HCT116 (cell line): ENCODE data around the gene MAP2K6.

ENCODE experiments used
- CBX3 ChIP-seq: IDR thresholded peaks from 2 replicates; pipeline ENCODE4 v1.6.1; 2012; ENCODE audit warnings: low read depth
- EGR1 ChIP-seq: IDR thresholded peaks from 2 replicates; pipeline ENCODE4 v1.6.1; 2012; ENCODE audit warnings: low read depth
- EZH2 ChIP-seq: fragments of 200-600 bp; sonication (generic); IDR thresholded peaks from 2 replicates; pipeline ENCODE4 v1.6.1; 2017; ENCODE audit warnings: antibody characterized with exemption, mixed run types
- EZH2phosphoT487 ChIP-seq: fragments of 200-600 bp; IDR thresholded peaks from 2 replicates; pipeline ENCODE4 v1.6.1; 2018; ENCODE audit warnings: antibody characterized with exemption, borderline replicate concordance
- POLR2A ChIP-seq: IDR thresholded peaks from 2 replicates; pipeline ENCODE4 v1.7.0; 2011; ENCODE audit warnings: borderline replicate concordance; ENCODE audit not compliant: insufficient read depth, insufficient read length; ENCODE audit errors: extremely low read depth
- POLR2AphosphoS5 ChIP-seq: IDR thresholded peaks from 2 replicates; pipeline ENCODE4 v1.6.1; 2011; ENCODE audit warnings: mild to moderate bottlenecking, low read depth, low read length, moderate library complexity
- RAD21 ChIP-seq: IDR thresholded peaks from 2 replicates; pipeline ENCODE4 v1.6.1; 2012; ENCODE audit warnings: low read depth, mild to moderate bottlenecking
- YY1 ChIP-seq: IDR thresholded peaks from 2 replicates; pipeline ENCODE4 v1.6.1; 2011; ENCODE audit warnings: low read length, low read depth, moderate library complexity, mild to moderate bottlenecking; ENCODE audit not compliant: insufficient replicate concordance; ENCODE audit errors: extremely low read depth
- ZBTB33 ChIP-seq: IDR thresholded peaks from 2 replicates; pipeline ENCODE4 v1.6.1; 2011; ENCODE audit warnings: mild to moderate bottlenecking, low read length, moderate library complexity; ENCODE audit not compliant: insufficient replicate concordance; ENCODE audit errors: extremely low read depth
- ZFX ChIP-seq: fragments of 450-650 bp; IDR thresholded peaks from 2 replicates; pipeline ENCODE4 v1.6.1; 2017
- ZNF274 ChIP-seq: fragments of 200-500 bp; sonication (Bioruptor generic); IDR thresholded peaks from 2 replicates; pipeline ENCODE4 v1.6.1; 2014; ENCODE audit warnings: mild to moderate bottlenecking, low read depth, low read length, inconsistent platforms
- TF ChIP-seq, protein P1 (sequence below): IDR thresholded peaks from 2 replicates; pipeline ENCODE4 v1.6.1; 2012; ENCODE audit warnings: low read depth
- TF ChIP-seq, protein P2 (sequence below), 3 experiments: fragments of 200-600 bp in 1 of 3; sonication (generic) in 1 of 3; IDR thresholded peaks in 2 of 3; conservative IDR thresholded peaks in 1 of 3; 2 replicates each; pipeline ENCODE4 v1.5.1; 2012 to 2017; ENCODE audit warnings: low read depth in 2 of 3, low read length in 2 of 3, antibody characterized with exemption in 1 of 3, borderline replicate concordance in 1 of 3, control low read depth in 1 of 3, mild to moderate bottlenecking in 1 of 3, mixed read lengths in 1 of 3, mixed run types in 1 of 3, moderate library complexity in 1 of 3; ENCODE audit not compliant: insufficient read depth in 1 of 3

- no peak for TF ChIP-seq EZH2phosphoT487
- TF ChIP-seq, protein P1, sequence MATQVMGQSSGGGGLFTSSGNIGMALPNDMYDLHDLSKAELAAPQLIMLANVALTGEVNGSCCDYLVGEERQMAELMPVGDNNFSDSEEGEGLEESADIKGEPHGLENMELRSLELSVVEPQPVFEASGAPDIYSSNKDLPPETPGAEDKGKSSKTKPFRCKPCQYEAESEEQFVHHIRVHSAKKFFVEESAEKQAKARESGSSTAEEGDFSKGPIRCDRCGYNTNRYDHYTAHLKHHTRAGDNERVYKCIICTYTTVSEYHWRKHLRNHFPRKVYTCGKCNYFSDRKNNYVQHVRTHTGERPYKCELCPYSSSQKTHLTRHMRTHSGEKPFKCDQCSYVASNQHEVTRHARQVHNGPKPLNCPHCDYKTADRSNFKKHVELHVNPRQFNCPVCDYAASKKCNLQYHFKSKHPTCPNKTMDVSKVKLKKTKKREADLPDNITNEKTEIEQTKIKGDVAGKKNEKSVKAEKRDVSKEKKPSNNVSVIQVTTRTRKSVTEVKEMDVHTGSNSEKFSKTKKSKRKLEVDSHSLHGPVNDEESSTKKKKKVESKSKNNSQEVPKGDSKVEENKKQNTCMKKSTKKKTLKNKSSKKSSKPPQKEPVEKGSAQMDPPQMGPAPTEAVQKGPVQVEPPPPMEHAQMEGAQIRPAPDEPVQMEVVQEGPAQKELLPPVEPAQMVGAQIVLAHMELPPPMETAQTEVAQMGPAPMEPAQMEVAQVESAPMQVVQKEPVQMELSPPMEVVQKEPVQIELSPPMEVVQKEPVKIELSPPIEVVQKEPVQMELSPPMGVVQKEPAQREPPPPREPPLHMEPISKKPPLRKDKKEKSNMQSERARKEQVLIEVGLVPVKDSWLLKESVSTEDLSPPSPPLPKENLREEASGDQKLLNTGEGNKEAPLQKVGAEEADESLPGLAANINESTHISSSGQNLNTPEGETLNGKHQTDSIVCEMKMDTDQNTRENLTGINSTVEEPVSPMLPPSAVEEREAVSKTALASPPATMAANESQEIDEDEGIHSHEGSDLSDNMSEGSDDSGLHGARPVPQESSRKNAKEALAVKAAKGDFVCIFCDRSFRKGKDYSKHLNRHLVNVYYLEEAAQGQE = no peak
- TF ChIP-seq POLR2A = no peak
- TF ChIP-seq, protein P2, sequence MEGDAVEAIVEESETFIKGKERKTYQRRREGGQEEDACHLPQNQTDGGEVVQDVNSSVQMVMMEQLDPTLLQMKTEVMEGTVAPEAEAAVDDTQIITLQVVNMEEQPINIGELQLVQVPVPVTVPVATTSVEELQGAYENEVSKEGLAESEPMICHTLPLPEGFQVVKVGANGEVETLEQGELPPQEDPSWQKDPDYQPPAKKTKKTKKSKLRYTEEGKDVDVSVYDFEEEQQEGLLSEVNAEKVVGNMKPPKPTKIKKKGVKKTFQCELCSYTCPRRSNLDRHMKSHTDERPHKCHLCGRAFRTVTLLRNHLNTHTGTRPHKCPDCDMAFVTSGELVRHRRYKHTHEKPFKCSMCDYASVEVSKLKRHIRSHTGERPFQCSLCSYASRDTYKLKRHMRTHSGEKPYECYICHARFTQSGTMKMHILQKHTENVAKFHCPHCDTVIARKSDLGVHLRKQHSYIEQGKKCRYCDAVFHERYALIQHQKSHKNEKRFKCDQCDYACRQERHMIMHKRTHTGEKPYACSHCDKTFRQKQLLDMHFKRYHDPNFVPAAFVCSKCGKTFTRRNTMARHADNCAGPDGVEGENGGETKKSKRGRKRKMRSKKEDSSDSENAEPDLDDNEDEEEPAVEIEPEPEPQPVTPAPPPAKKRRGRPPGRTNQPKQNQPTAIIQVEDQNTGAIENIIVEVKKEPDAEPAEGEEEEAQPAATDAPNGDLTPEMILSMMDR (IDR thresholded peaks at IDR 0.05 in 2 of 3, conservative IDR thresholded peaks at IDR 0.05 in 1 of 3; ENCODE audit: borderline replicate concordance in 1 of 3, insufficient read depth in 1 of 3, low read depth in 2 of 3, low read length in 2 of 3) = no peak
- no peak for TF ChIP-seq EZH2
- TF ChIP-seq ZNF274 = no peak
- TF ChIP-seq ZFX = no peak
- TF ChIP-seq YY1 = no peak
- no peak for TF ChIP-seq EGR1
- no peak for TF ChIP-seq POLR2AphosphoS5
- TF ChIP-seq CBX3 = no peak
- TF ChIP-seq ZBTB33 = no peak
- no peak for TF ChIP-seq RAD21
Measured at GRCh38 chr17:69431835-69432234, 17.3 kb downstream of the MAP2K6 start.
